ENCODE data around the gene MAP3K20.

The MAP3K20 gene

DNA sequence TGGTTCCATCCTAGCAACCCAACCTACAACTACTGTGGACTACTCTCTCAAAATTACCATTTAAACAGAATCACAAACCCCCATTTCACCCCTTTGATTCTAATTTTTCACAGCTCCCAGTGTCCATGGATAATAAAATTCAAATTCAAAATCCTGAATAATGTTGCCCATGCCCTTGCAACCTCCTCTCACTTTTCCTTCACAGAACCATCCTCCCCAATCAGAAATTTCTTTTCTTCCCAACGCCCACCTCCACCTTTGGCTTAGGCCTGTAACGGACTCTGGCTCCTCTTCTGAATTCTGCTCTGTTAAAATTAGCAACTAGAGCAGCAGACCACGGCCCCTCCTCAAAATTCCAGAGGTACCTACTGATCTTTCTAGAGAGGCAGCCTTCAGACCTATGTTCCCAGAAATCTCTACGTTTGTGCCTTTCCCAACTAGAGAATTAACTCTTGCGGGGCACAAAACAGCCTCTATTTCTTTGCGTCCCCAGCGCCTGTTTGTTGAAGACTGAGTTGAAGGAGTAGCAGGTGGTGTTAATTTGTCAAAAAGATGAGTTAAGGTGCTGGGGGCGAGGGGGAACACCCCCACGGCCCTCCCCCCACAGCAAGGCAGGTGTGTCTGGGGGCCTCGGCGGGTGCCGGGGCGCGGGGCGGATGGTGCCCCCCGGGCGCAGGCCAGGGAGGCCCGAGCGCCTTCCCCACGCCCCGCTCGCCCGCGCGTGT is 428 bp upstream of the MAP3K20 start:
- Histone ChIP-seq H3K9me3 (ENCODE audit: low read length) (no peaks in the 10 kb centered on the region), H3K27me3 (ENCODE audit: control insufficient read depth in 1 of 2, insufficient read depth in 2 of 2, low read length in 2 of 2) (no peaks in the 10 kb centered on the region), H3K36me3 (ENCODE audit: insufficient read depth, low read length) (no peaks in the 10 kb centered on the region), H3K4me1 (ENCODE audit: insufficient read depth, low read length) (peaks cover 25% of the 10 kb centered on the region), H3K27ac (ENCODE audit: low read depth, low read length) (peak overlapping the region; percentile 84), H3K4me3 (ENCODE audit: low read depth in 1 of 2, low read length in 2 of 2) (peak overlapping the region; percentile 84 to 86), H3K9ac (ENCODE audit: low read length) (peak overlapping the region; percentile 98)

- H3K4me3 ChIP-seq (ENCODE audit: low read depth in 1 of 2, low read length in 2 of 2): peak overlapping the region; percentile 84 to 86
- no peaks in the 10 kb centered on the region for H3K27me3 ChIP-seq (ENCODE audit: control insufficient read depth in 1 of 2, insufficient read depth in 2 of 2, low read length in 2 of 2)
- peaks cover 28% of the 10 kb centered on the region for H3K4me1 ChIP-seq (ENCODE audit: insufficient read depth, low read length)
- peak overlapping the region; percentile 98 for H3K9ac ChIP-seq (ENCODE audit: low read length)
- H3K27ac ChIP-seq (ENCODE audit: low read depth, low read length): peak overlapping the region; percentile 84
- no peaks in the 10 kb centered on the region for H3K9me3 ChIP-seq (ENCODE audit: low read length)
- H3K36me3 ChIP-seq (ENCODE audit: insufficient read depth, low read length): no peaks in the 10 kb centered on the region
These were observed 1.1 kb downstream of the MAP3K20 start for GRCh38 chr2:173076581-173077345.

- peaks cover 34% of the 10 kb centered on the region for H3K4me1 ChIP-seq (ENCODE audit: insufficient read depth, low read length)
- H3K9me3 ChIP-seq (ENCODE audit: low read length): no peaks in the 10 kb centered on the region
- no peaks in the 10 kb centered on the region for H3K36me3 ChIP-seq (ENCODE audit: insufficient read depth, low read length)
- H3K4me3 ChIP-seq (ENCODE audit: low read depth in 1 of 2, low read length in 2 of 2): peak overlapping the region; percentile 84 to 86
- H3K27me3 ChIP-seq (ENCODE audit: control insufficient read depth in 1 of 2, insufficient read depth in 2 of 2, low read length in 2 of 2): no peaks in the 10 kb centered on the region
- peak overlapping the region; percentile 84 for H3K27ac ChIP-seq (ENCODE audit: low read depth, low read length)
- H3K9ac ChIP-seq (ENCODE audit: low read length): peak overlapping the region; percentile 98
These were observed 2.0 kb downstream of the MAP3K20 start for GRCh38 chr2:173077506-173078177.

DNA sequence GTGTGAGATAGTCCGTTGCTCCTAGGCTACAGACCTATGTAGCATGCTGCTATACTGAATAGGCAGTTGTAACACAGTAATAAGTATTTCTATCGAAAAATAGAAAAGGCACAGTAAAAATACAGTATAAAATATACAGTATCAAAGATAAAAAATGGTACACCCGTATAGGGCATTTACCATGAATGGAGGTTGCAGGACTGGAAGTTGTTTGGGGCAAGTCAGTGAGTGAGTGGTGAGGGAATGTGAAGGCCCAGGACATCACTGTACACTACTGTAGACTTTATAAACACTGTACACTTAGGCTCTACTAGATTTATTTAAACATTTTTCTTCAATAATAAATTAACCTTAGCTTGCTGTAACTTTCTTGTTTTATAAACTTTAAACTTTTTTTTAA is 3.5 kb downstream of the MAP3K20 start:
- Histone ChIP-seq H3K27me3 (ENCODE audit: control insufficient read depth in 1 of 2, insufficient read depth in 2 of 2, low read length in 2 of 2) (no peaks in the 10 kb centered on the region), H3K4me3 (ENCODE audit: low read depth in 1 of 2, low read length in 2 of 2) (no peak overlapping the region), H3K9ac (ENCODE audit: low read length) (peak overlapping the region; percentile 54), H3K36me3 (ENCODE audit: insufficient read depth, low read length) (no peaks in the 10 kb centered on the region), H3K4me1 (ENCODE audit: insufficient read depth, low read length) (peaks cover 44% of the 10 kb centered on the region), H3K9me3 (ENCODE audit: low read length) (no peaks in the 10 kb centered on the region), H3K27ac (ENCODE audit: low read depth, low read length) (peak overlapping the region; percentile 84)

- H3K4me1 ChIP-seq (ENCODE audit: insufficient read depth, low read length): peaks cover 45% of the 10 kb centered on the region
- H3K9me3 ChIP-seq (ENCODE audit: low read length): no peaks in the 10 kb centered on the region
- no peak overlapping the region for H3K9ac ChIP-seq (ENCODE audit: low read length)
- H3K27me3 ChIP-seq (ENCODE audit: control insufficient read depth in 1 of 2, insufficient read depth in 2 of 2, low read length in 2 of 2): no peaks in the 10 kb centered on the region
- no peak overlapping the region for H3K27ac ChIP-seq (ENCODE audit: low read depth, low read length)
- H3K36me3 ChIP-seq (ENCODE audit: insufficient read depth, low read length): no peaks in the 10 kb centered on the region
- H3K4me3 ChIP-seq (ENCODE audit: low read depth in 1 of 2, low read length in 2 of 2): no peak overlapping the region
These were observed 4.6 kb downstream of the MAP3K20 start for GRCh38 chr2:173079973-173080860.

DNA sequence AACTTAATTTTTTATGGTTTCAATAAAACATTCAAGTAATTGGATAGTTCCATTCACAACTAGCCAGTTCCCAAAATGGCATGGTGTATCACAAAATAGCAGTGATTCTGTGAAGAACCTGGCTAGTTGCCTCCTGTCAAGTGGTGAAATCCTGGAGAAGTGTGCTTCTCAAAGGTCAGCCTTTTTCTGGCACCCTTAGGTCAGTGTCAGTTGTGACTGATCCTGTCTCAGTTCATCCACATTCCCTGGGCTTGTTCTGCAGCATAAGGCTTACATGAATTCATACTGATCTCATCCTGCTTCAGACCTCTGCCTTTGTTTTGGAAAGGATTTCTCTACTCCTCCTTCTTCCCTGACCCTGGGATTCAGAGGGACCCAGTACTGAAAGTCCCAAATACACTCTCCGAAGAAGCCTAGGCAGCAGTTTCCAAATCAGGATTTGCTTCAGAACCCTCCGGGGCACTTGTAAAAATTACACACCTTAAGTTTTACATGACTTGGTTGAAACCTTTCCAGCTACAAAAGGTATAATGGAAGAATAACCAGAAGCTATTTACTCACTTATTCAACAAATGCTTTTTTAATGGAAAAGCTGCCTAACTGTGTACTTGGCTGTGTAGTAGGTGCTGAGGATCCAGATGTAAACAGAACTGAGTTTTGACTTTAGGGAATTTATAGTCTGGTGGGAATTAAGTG is 11.0 kb downstream of the MAP3K20 start:
- H3K9me3 ChIP-seq (ENCODE audit: low read length): no peaks in the 10 kb centered on the region
- H3K4me1 ChIP-seq (ENCODE audit: insufficient read depth, low read length): peaks cover 55% of the 10 kb centered on the region
- no peaks in the 10 kb centered on the region for H3K27me3 ChIP-seq (ENCODE audit: control insufficient read depth in 1 of 2, insufficient read depth in 2 of 2, low read length in 2 of 2)
- H3K36me3 ChIP-seq (ENCODE audit: insufficient read depth, low read length): peaks cover 2% of the 10 kb centered on the region
- peak overlapping the region; percentile 76 for H3K27ac ChIP-seq (ENCODE audit: low read depth, low read length)
- H3K9ac ChIP-seq (ENCODE audit: low read length): peak overlapping the region; percentile 13
- H3K4me3 ChIP-seq (ENCODE audit: low read depth in 1 of 2, low read length in 2 of 2): no peak overlapping the region

DNA sequence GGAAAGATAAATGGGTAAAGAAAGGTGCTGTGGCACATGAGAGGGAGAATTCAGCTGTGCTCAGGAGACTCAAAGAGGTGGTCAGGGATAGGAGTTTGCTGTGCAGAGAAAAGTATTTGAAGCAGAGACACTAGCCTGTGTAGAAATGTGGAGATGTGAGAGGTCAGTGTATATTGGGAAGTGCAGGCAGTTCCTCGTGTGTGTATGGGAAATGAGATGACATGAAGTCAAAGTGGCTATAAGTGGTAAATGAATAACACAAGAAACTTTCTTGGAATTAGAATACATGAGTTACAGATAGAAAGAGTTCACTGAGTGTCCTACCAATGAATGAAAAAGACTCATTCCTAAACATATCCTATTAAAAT is 11.6 kb downstream of the MAP3K20 start:
- H3K9ac ChIP-seq (ENCODE audit: low read length): peak overlapping the region; percentile 13
- peaks cover 7% of the 10 kb centered on the region for H3K36me3 ChIP-seq (ENCODE audit: insufficient read depth, low read length)
- no peaks in the 10 kb centered on the region for H3K9me3 ChIP-seq (ENCODE audit: low read length)
- peaks cover 59% of the 10 kb centered on the region for H3K4me1 ChIP-seq (ENCODE audit: insufficient read depth, low read length)
- H3K27me3 ChIP-seq (ENCODE audit: control insufficient read depth in 1 of 2, insufficient read depth in 2 of 2, low read length in 2 of 2): no peaks in the 10 kb centered on the region
- peak overlapping the region; percentile 76 for H3K27ac ChIP-seq (ENCODE audit: low read depth, low read length)
- H3K4me3 ChIP-seq (ENCODE audit: low read depth in 1 of 2, low read length in 2 of 2): no peak overlapping the region

GRCh38 chr2:173087793-173088496 is 12.3 kb downstream of the MAP3K20 start:
- H3K36me3 ChIP-seq (ENCODE audit: insufficient read depth, low read length): peaks cover 7% of the 10 kb centered on the region
- no peak overlapping the region for H3K9ac ChIP-seq (ENCODE audit: low read length)
- no peaks in the 10 kb centered on the region for H3K27me3 ChIP-seq (ENCODE audit: control insufficient read depth in 1 of 2, insufficient read depth in 2 of 2, low read length in 2 of 2)
- H3K4me3 ChIP-seq (ENCODE audit: low read depth in 1 of 2, low read length in 2 of 2): no peak overlapping the region
- H3K4me1 ChIP-seq (ENCODE audit: insufficient read depth, low read length): peaks cover 58% of the 10 kb centered on the region
- no peaks in the 10 kb centered on the region for H3K9me3 ChIP-seq (ENCODE audit: low read length)
- peak overlapping the region; percentile 76 for H3K27ac ChIP-seq (ENCODE audit: low read depth, low read length)

DNA sequence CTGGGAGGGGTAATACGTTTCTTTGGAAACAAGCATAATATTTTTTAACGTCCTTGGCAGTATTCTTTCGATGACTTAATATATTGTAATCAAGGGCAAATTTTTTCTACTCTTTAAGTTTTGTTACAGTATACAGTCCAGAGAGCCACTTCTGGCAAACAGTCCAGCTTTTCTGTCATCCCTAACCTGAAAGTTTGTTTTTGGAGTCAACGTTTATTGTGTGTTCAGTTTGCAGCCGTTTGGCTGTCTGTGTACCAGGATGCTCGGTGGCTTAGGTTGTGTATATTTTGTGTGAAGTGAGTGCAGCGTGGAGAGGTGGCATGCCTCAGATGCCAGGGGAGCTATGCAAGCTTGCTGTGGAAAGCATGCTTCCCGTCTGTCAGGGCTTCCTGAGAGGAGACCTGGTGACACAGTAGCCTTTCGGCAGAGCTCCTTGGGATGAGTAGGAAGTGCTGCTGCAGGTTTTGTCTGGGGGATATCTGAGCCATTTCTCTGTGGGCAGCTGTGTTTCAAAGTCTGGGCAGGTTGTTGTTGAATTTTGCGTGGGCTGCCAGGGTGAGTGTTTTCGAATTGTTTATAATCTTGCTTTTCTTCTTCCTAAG is 14.7 kb downstream of the MAP3K20 start:
- Histone ChIP-seq H3K27me3 (ENCODE audit: control insufficient read depth in 1 of 2, insufficient read depth in 2 of 2, low read length in 2 of 2) (no peaks in the 10 kb centered on the region), H3K4me3 (ENCODE audit: low read depth in 1 of 2, low read length in 2 of 2) (peak overlapping the region in 1 of 2 donors; percentile 30), H3K9ac (ENCODE audit: low read length) (peak overlapping the region; percentile 29)

More for the DNA sequence above, 14.7 kb downstream of the MAP3K20 start:
- Histone ChIP-seq H3K36me3 (ENCODE audit: insufficient read depth, low read length) (peaks cover 7% of the 10 kb centered on the region), H3K27ac (ENCODE audit: low read depth, low read length) (peak overlapping the region; percentile 71), H3K4me1 (ENCODE audit: insufficient read depth, low read length) (peaks cover 54% of the 10 kb centered on the region), H3K9me3 (ENCODE audit: low read length) (no peaks in the 10 kb centered on the region)
